Smooth muscle cell (in vitro differentiated cells): ENCODE measurements around the gene PSMD14. TPM values are rescaled to one million over a fixed set of nuclear protein-coding genes. Genes with fewer than 3 reads are reported as not detected.
"Not testable (repeated sequence)": the region's sequence is repeated elsewhere in the genome, so short reads cannot be mapped to it uniquely, and the experiment has no call there.

ENCODE experiments used
- DNase-seq: peaks from one replicate; lab custom pipeline; 2025; ENCODE audit not compliant: unreplicated experiment; lab: John Stamatoyannopoulos, UW
- H2AFZ ChIP-seq: fragments of 200-600 bp; sonication (generic); 2 replicates; pipeline ENCODE4 v1.6.0; 2016; ENCODE audit warnings: antibody characterized with exemption, low read depth, mild to moderate bottlenecking
- H3F3A ChIP-seq: fragments of 200-600 bp; sonication (generic); 2 replicates; pipeline ENCODE4 v1.6.0; 2017; ENCODE audit warnings: antibody characterized with exemption, low read depth
- H3K27ac ChIP-seq: fragments of 200-600 bp; sonication (generic); 2 replicates; pipeline ENCODE4 v1.5.1; 2016; ENCODE audit warnings: low read depth, mild to moderate bottlenecking
- H3K27me3 ChIP-seq: fragments of 200-600 bp; sonication (generic); 2 replicates; pipeline ENCODE4 v1.6.1; 2016; ENCODE audit warnings: low read depth, mild to moderate bottlenecking
- H3K36me3 ChIP-seq: fragments of 200-600 bp; sonication (generic); 2 replicates; pipeline ENCODE4 v1.5.1; 2016; ENCODE audit warnings: low read depth
- H3K4me1 ChIP-seq: fragments of 200-600 bp; sonication (generic); 2 replicates; pipeline ENCODE4 v1.5.1; 2016; ENCODE audit warnings: low read depth
- H3K4me2 ChIP-seq: fragments of 200-600 bp; sonication (generic); 2 replicates; pipeline ENCODE4 v1.6.0; 2016; ENCODE audit warnings: mild to moderate bottlenecking
- H3K4me3 ChIP-seq: fragments of 200-600 bp; sonication (generic); 2 replicates; pipeline ENCODE4 v1.5.1; 2016; ENCODE audit warnings: mild to moderate bottlenecking
- H3K79me2 ChIP-seq: fragments of 200-600 bp; sonication (generic); 2 replicates; pipeline ENCODE4 v1.6.0; 2016; ENCODE audit warnings: low read depth, mild to moderate bottlenecking
- H3K9ac ChIP-seq: fragments of 200-600 bp; sonication (generic); 2 replicates; pipeline ENCODE4 v1.6.0; 2016; ENCODE audit warnings: low read depth
- H3K9me3 ChIP-seq: fragments of 200-600 bp; sonication (generic); replicated peaks from 2 replicates; pipeline ENCODE4 v1.5.1; 2016; ENCODE audit warnings: low read depth
- H4K20me1 ChIP-seq: fragments of 200-600 bp; sonication (generic); 2 replicates; pipeline ENCODE4 v1.6.0; 2016; ENCODE audit warnings: low read depth
- CTCF ChIP-seq: fragments of 200-600 bp; sonication (generic); IDR thresholded peaks from 2 replicates; pipeline ENCODE4 v1.5.1; 2017; ENCODE audit warnings: borderline replicate concordance, mild to moderate bottlenecking, antibody characterized with exemption; ENCODE audit not compliant: insufficient read depth, poor library complexity, severe bottlenecking
- WGBS: methylation state at CpG from one replicate; pipeline ENCODE4 v1.1.7; 2016; ENCODE audit warnings: low lambda C conversion rate; 5-methylcytosine and 5-hydroxymethylcytosine counted together
- polyA plus RNA-seq: library from polyadenylated mRNA; unstranded; fragments of >200 nt; fragmentation: Nextera tagmentation; extraction: Ambion mirVana; gene quantifications from 2 replicates; pipeline ENCODE4 v1.2.1, GENCODE V29; 2016
- total RNA-seq: library from RNA; depleted of rRNA; stranded (reverse); fragments of >200 nt; gene quantifications from 2 replicates; pipeline ENCODE4 v1.2.3, GENCODE V29; 2014

PSMD14 gene
- total and polyA plus RNA-seq, 2 experiments from 2014 or later = 69.4 to 123 TPM

- H3K9me3 ChIP-seq = peaks cover 5% of the 10 kb centered on the region
- WGBS = 62% methylated on average over 3 of the region's 3 CpGs
- H3K27me3 ChIP-seq = no peaks in the 10 kb centered on the region
- H3K9ac ChIP-seq = no peak overlapping the region
- H3F3A ChIP-seq = peaks cover 4% of the 10 kb centered on the region
- DNase-seq = no peak
- peaks cover 16% of the 10 kb centered on the region for H3K36me3 ChIP-seq
- no peak for TF ChIP-seq CTCF
- no peak overlapping the region for H3K27ac ChIP-seq
- peaks cover 8% of the 10 kb centered on the region for H3K4me1 ChIP-seq
- H2AFZ ChIP-seq = no peak overlapping the region
- peaks cover 91% of the 10 kb centered on the region for H3K79me2 ChIP-seq
- no peak overlapping the region for H3K4me3 ChIP-seq
- peaks cover 62% of the 10 kb centered on the region for H4K20me1 ChIP-seq
- no peak overlapping the region for H3K4me2 ChIP-seq
Measured at GRCh38 chr2:161358838-161359237, 50.6 kb downstream of the PSMD14 start.

DNA sequence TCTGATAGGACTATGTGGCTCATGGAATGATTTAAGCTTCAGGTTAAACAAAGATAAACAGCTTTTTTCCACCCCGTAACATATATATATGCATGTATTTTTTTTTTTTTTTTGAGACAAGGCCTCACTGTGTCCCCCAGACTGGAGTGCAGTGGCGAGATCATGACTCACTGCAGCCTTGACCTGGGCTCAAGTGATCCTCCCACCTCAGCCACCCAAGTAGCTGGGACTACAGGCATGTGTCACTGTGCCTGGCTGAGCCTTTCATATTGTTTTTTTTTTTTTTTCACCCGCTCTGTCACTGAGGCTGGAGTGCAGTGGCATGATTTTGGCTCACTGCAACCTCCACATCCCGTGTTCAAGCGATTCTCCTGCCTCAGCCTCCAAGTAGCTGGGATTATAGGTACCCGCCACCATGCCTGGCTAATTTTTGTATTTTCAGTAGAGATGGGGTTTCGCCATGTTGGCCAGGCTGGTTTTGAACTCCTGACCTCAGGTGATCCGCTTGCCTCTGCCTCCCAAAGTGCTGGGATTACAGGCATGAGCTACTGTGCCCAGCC is 52.0 kb downstream of the PSMD14 start:
- peaks cover 61% of the 10 kb centered on the region for H4K20me1 ChIP-seq
- not testable (repeated sequence) for H3K4me2 ChIP-seq, H3K9ac ChIP-seq, H3K27ac ChIP-seq, H3K4me1 ChIP-seq, H3K9me3 ChIP-seq, H2AFZ ChIP-seq, H3K4me3 ChIP-seq, H3K27me3 ChIP-seq, H3F3A ChIP-seq, DNase-seq
- peaks cover 16% of the 10 kb centered on the region for H3K36me3 ChIP-seq
- 88% methylated on average over 8 of the region's 8 CpGs for WGBS
- peaks cover 81% of the 10 kb centered on the region for H3K79me2 ChIP-seq

GRCh38 chr2:161362568-161363166 is 54.4 kb downstream of the PSMD14 start:
- DNase-seq = no peak
- Histone ChIP-seq H3K4me2 (no peak overlapping the region), H4K20me1 (peaks cover 62% of the 10 kb centered on the region), H3K79me2 (peaks cover 71% of the 10 kb centered on the region), H3F3A (peaks cover 4% of the 10 kb centered on the region), H3K27ac (no peak overlapping the region), H2AFZ (no peak overlapping the region), H3K9me3 (peaks cover 5% of the 10 kb centered on the region), H3K4me1 (no peaks in the 10 kb centered on the region), H3K9ac (no peak overlapping the region), H3K4me3 (no peak overlapping the region), H3K27me3 (no peaks in the 10 kb centered on the region), H3K36me3 (peaks cover 16% of the 10 kb centered on the region)
- TF ChIP-seq CTCF = no peak
- whole genome bisulfite sequencing = 99% methylated on average over 2 of the region's 2 CpGs

GRCh38 chr2:161367675-161368074 is 59.5 kb downstream of the PSMD14 start:
- TF ChIP-seq CTCF = no peak
- H3K4me1 ChIP-seq = peaks cover 4% of the 10 kb centered on the region
- H3K36me3 ChIP-seq = peaks cover 20% of the 10 kb centered on the region
- H4K20me1 ChIP-seq = peaks cover 53% of the 10 kb centered on the region
- WGBS = 88% methylated on average over 3 of the region's 3 CpGs
- H3K9me3 ChIP-seq = no peaks in the 10 kb centered on the region
- H3F3A ChIP-seq = no peaks in the 10 kb centered on the region
- H3K4me2 ChIP-seq = no peak overlapping the region
- no peaks in the 10 kb centered on the region for H3K27me3 ChIP-seq
- no peak overlapping the region for H3K4me3 ChIP-seq
- H2AFZ ChIP-seq = no peak overlapping the region
- no peak overlapping the region for H3K27ac ChIP-seq
- DNase-seq = no peak
- peaks cover 35% of the 10 kb centered on the region for H3K79me2 ChIP-seq
- H3K9ac ChIP-seq = no peak overlapping the region
